ENCODE results near the gene HIRIP3.
A peak's percentile ranks its signal among the peaks of the same experiment; 100 is the strongest.

HIRIP3 gene

DNA sequence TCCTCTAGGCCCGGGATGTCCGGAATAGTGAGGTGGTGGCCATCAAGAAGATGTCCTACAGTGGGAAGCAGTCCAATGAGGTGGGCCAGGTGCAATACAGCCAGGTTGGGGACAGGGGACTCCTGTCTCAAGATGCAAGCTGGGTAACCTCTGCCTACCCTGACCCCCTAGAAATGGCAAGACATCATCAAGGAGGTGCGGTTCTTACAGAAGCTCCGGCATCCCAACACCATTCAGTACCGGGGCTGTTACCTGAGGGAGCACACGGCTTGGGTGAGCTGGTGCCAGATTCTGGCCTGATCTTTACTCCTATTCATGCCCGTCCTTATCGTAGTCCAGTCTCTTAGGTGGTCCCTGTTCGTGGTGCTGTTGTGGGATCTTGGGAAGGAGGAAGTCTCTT, 17.3 kb downstream of the HIRIP3 start:
- Histone ChIP-seq H3K4me1 (ENCODE audit: control insufficient read depth, low read depth, low read length) (peaks cover 12% of the 10 kb centered on the region), H3K56ac (ENCODE audit: low read length) (no peak overlapping the region), H2BK120ac (ENCODE audit: low read depth, low read length) (no peak overlapping the region), H3K36me3 (ENCODE audit: control insufficient read depth, insufficient read depth, low read length) (peaks cover 6% of the 10 kb centered on the region), H2AK5ac (ENCODE audit: low read length) (no peak overlapping the region), H3K79me2 (ENCODE audit: control insufficient read depth, insufficient read depth, low read length) (peaks cover 28% of the 10 kb centered on the region), H3K18ac (ENCODE audit: low read length) (no peak overlapping the region), H3K23ac (ENCODE audit: low read length) (no peak overlapping the region), H3K27ac (ENCODE audit: low read depth, low read length) (no peak overlapping the region), H4K8ac (ENCODE audit: low read depth, low read length) (no peak overlapping the region), H3K9ac (ENCODE audit: low read length) (no peak overlapping the region), H2BK5ac (ENCODE audit: low read length) (no peak overlapping the region), H4K5ac (ENCODE audit: low read length) (no peak overlapping the region), H3K27me3 (ENCODE audit: insufficient read depth, low read length, poor library complexity) (no peaks in the 10 kb centered on the region), H2BK15ac (replicated peaks; ENCODE audit: low read depth) (no peak overlapping the region), H3K4me3 (ENCODE audit: low read length) (no peak overlapping the region), H3K4ac (ENCODE audit: low read depth, low read length) (no peak overlapping the region), H3K79me1 (ENCODE audit: low read length) (peaks cover 27% of the 10 kb centered on the region), H3K4me2 (ENCODE audit: low read length) (no peak overlapping the region)
- no CpG with 5 or more reads among the region's 9 CpGs for WGBS (ENCODE audit: extremely low coverage, insufficient coverage, low lambda C conversion rate)
- DNase-seq, result no peak

- no peak for DNase-seq
- Histone ChIP-seq H3K23ac (ENCODE audit: low read length) (no peak overlapping the region), H3K79me1 (ENCODE audit: low read length) (peaks cover 27% of the 10 kb centered on the region), H2BK5ac (ENCODE audit: low read length) (no peak overlapping the region), H2BK15ac (replicated peaks; ENCODE audit: low read depth) (no peak overlapping the region), H3K79me2 (ENCODE audit: control insufficient read depth, insufficient read depth, low read length) (peaks cover 28% of the 10 kb centered on the region), H3K27ac (ENCODE audit: low read depth, low read length) (no peak overlapping the region), H3K56ac (ENCODE audit: low read length) (no peak overlapping the region), H3K27me3 (ENCODE audit: insufficient read depth, low read length, poor library complexity) (no peaks in the 10 kb centered on the region), H2AK5ac (ENCODE audit: low read length) (no peak overlapping the region), H3K18ac (ENCODE audit: low read length) (no peak overlapping the region), H4K5ac (ENCODE audit: low read length) (no peak overlapping the region), H2BK120ac (ENCODE audit: low read depth, low read length) (no peak overlapping the region), H4K8ac (ENCODE audit: low read depth, low read length) (no peak overlapping the region), H3K4me2 (ENCODE audit: low read length) (no peak overlapping the region), H3K36me3 (ENCODE audit: control insufficient read depth, insufficient read depth, low read length) (peaks cover 4% of the 10 kb centered on the region), H3K9ac (ENCODE audit: low read length) (no peak overlapping the region), H3K4me1 (ENCODE audit: control insufficient read depth, low read depth, low read length) (peaks cover 12% of the 10 kb centered on the region), H3K4ac (ENCODE audit: low read depth, low read length) (no peak overlapping the region), H3K4me3 (ENCODE audit: low read length) (no peak overlapping the region)
- no CpG with 5 or more reads among the region's 9 CpGs for WGBS (ENCODE audit: extremely low coverage, insufficient coverage, low lambda C conversion rate)
These were observed 18.2 kb downstream of the HIRIP3 start for GRCh38 chr16:29977063-29977825.

GRCh38 chr16:29975811-29976511, 19.5 kb downstream of the HIRIP3 start:
- no peak overlapping the region for H3K4ac ChIP-seq (ENCODE audit: low read depth, low read length)
- H3K4me3 ChIP-seq (ENCODE audit: low read length), result no peak overlapping the region
- H2AK5ac ChIP-seq (ENCODE audit: low read length), result no peak overlapping the region
- no peak overlapping the region for H2BK120ac ChIP-seq (ENCODE audit: low read depth, low read length)
- H3K18ac ChIP-seq (ENCODE audit: low read length), result no peak overlapping the region
- peak overlapping the region; percentile 57 for H3K9ac ChIP-seq (ENCODE audit: low read length)
- peaks cover 28% of the 10 kb centered on the region for H3K79me2 ChIP-seq (ENCODE audit: control insufficient read depth, insufficient read depth, low read length)
- H3K56ac ChIP-seq (ENCODE audit: low read length), result peak overlapping the region; percentile 51
- H4K5ac ChIP-seq (ENCODE audit: low read length), result no peak overlapping the region
- DNase-seq, result no peak
- no peak overlapping the region for H3K27ac ChIP-seq (ENCODE audit: low read depth, low read length)
- H2BK5ac ChIP-seq (ENCODE audit: low read length), result no peak overlapping the region
- H3K79me1 ChIP-seq (ENCODE audit: low read length), result peaks cover 27% of the 10 kb centered on the region
- no peak overlapping the region for H3K23ac ChIP-seq (ENCODE audit: low read length)
- no peak overlapping the region for H2BK15ac ChIP-seq (replicated peaks; ENCODE audit: low read depth)
- no peaks in the 10 kb centered on the region for H3K27me3 ChIP-seq (ENCODE audit: insufficient read depth, low read length, poor library complexity)
- no peak overlapping the region for H4K8ac ChIP-seq (ENCODE audit: low read depth, low read length)
- peak overlapping the region; percentile 36 for H3K4me2 ChIP-seq (ENCODE audit: low read length)
- H3K36me3 ChIP-seq (ENCODE audit: control insufficient read depth, insufficient read depth, low read length), result peaks cover 4% of the 10 kb centered on the region
- WGBS (ENCODE audit: extremely low coverage, insufficient coverage, low lambda C conversion rate), result no CpG with 5 or more reads among the region's 6 CpGs
- H3K4me1 ChIP-seq (ENCODE audit: control insufficient read depth, low read depth, low read length), result peaks cover 12% of the 10 kb centered on the region

DNA sequence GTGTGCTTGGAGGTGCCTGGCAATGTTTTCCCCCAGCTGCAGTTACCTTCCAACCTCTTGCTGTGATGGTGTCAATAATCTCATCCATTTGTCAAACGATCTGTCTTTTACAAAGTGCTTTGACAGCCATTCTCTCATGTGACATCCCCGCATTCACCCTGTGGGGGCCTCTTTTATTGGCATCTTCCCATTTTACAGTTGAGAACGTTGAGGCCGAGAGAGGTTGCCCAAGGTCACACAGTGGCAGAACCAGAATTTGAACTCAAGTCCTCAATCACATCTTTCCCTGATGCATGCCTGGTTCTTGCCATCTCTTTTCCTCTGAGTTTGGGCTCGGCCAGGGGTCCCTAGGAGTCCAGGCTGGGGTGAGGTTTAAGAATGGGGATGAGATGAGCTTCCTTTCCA, 20.3 kb downstream of the HIRIP3 start:
- Histone ChIP-seq H3K18ac (ENCODE audit: low read length) (no peak overlapping the region), H2AK5ac (ENCODE audit: low read length) (no peak overlapping the region), H2BK5ac (ENCODE audit: low read length) (no peak overlapping the region), H3K27ac (ENCODE audit: low read depth, low read length) (no peak overlapping the region), H3K4me3 (ENCODE audit: low read length) (peak overlapping the region; percentile 88), H4K5ac (ENCODE audit: low read length) (no peak overlapping the region), H3K4me1 (ENCODE audit: control insufficient read depth, low read depth, low read length) (peaks cover 12% of the 10 kb centered on the region), H2BK15ac (replicated peaks; ENCODE audit: low read depth) (no peak overlapping the region), H2BK120ac (ENCODE audit: low read depth, low read length) (no peak overlapping the region), H3K56ac (ENCODE audit: low read length) (peak overlapping the region; percentile 97), H3K27me3 (ENCODE audit: insufficient read depth, low read length, poor library complexity) (no peaks in the 10 kb centered on the region), H3K4ac (ENCODE audit: low read depth, low read length) (no peak overlapping the region), H3K79me2 (ENCODE audit: control insufficient read depth, insufficient read depth, low read length) (peaks cover 28% of the 10 kb centered on the region), H3K79me1 (ENCODE audit: low read length) (peaks cover 27% of the 10 kb centered on the region), H3K23ac (ENCODE audit: low read length) (no peak overlapping the region), H3K9ac (ENCODE audit: low read length) (peak overlapping the region; percentile 90), H4K8ac (ENCODE audit: low read depth, low read length) (no peak overlapping the region), H3K4me2 (ENCODE audit: low read length) (peak overlapping the region; percentile 21), H3K36me3 (ENCODE audit: control insufficient read depth, insufficient read depth, low read length) (peaks cover 4% of the 10 kb centered on the region)
- WGBS (ENCODE audit: extremely low coverage, insufficient coverage, low lambda C conversion rate), result no CpG with 5 or more reads among the region's 5 CpGs
- DNase-seq, result no peak

- Histone ChIP-seq H3K23ac (ENCODE audit: low read length) (no peak overlapping the region), H3K79me1 (ENCODE audit: low read length) (peaks cover 27% of the 10 kb centered on the region), H4K5ac (ENCODE audit: low read length) (no peak overlapping the region), H3K9ac (ENCODE audit: low read length) (peak overlapping the region; percentile 90), H3K79me2 (ENCODE audit: control insufficient read depth, insufficient read depth, low read length) (peaks cover 28% of the 10 kb centered on the region), H3K18ac (ENCODE audit: low read length) (peak overlapping the region; percentile 35), H3K4ac (ENCODE audit: low read depth, low read length) (peak overlapping the region; percentile 62), H2BK15ac (replicated peaks; ENCODE audit: low read depth) (no peak overlapping the region), H3K27ac (ENCODE audit: low read depth, low read length) (peak overlapping the region; percentile 78), H2BK120ac (ENCODE audit: low read depth, low read length) (no peak overlapping the region), H2BK5ac (ENCODE audit: low read length) (no peak overlapping the region), H4K8ac (ENCODE audit: low read depth, low read length) (no peak overlapping the region), H3K4me3 (ENCODE audit: low read length) (peak overlapping the region; percentile 88), H3K56ac (ENCODE audit: low read length) (peak overlapping the region; percentile 97), H3K36me3 (ENCODE audit: control insufficient read depth, insufficient read depth, low read length) (peaks cover 2% of the 10 kb centered on the region), H2AK5ac (ENCODE audit: low read length) (no peak overlapping the region), H3K4me2 (ENCODE audit: low read length) (peak overlapping the region; percentile 21), H3K27me3 (ENCODE audit: insufficient read depth, low read length, poor library complexity) (no peaks in the 10 kb centered on the region), H3K4me1 (ENCODE audit: control insufficient read depth, low read depth, low read length) (peaks cover 12% of the 10 kb centered on the region)
- no peak for DNase-seq
- WGBS (ENCODE audit: extremely low coverage, insufficient coverage, low lambda C conversion rate), result no CpG with 5 or more reads among the region's 31 CpGs
These were observed 20.9 kb downstream of the HIRIP3 start for GRCh38 chr16:29974291-29975133.

Data from mesendoderm (in vitro differentiated cells).